KBM-7 (cell line): ENCODE results near the gene SDS.
"Not testable (repeated sequence)": the region's sequence is repeated elsewhere in the genome, so short reads cannot be mapped to it uniquely, and the experiment has no call there.

ENCODE experiments used
- DNase-seq: peaks from one replicate; pipeline ENCODE4 v3.0.0-alpha.2; 2015
- in situ Hi-C: fragments of 300-500 bp; cut with MboI; formaldehyde crosslinking; loops from 2 replicates; pipeline ENCODE4 v1.14.3; 2020; ENCODE audit warnings: low sequenced_read_pairs, low pct_unique_long_range_greater_than_20kb, mixed read lengths

SDS gene

GRCh38 chr12:113361574-113362370 lies 41.9 kb downstream of the SDS start:
- in situ Hi-C loops: no loop called here
- no peak for DNase-seq

DNA sequence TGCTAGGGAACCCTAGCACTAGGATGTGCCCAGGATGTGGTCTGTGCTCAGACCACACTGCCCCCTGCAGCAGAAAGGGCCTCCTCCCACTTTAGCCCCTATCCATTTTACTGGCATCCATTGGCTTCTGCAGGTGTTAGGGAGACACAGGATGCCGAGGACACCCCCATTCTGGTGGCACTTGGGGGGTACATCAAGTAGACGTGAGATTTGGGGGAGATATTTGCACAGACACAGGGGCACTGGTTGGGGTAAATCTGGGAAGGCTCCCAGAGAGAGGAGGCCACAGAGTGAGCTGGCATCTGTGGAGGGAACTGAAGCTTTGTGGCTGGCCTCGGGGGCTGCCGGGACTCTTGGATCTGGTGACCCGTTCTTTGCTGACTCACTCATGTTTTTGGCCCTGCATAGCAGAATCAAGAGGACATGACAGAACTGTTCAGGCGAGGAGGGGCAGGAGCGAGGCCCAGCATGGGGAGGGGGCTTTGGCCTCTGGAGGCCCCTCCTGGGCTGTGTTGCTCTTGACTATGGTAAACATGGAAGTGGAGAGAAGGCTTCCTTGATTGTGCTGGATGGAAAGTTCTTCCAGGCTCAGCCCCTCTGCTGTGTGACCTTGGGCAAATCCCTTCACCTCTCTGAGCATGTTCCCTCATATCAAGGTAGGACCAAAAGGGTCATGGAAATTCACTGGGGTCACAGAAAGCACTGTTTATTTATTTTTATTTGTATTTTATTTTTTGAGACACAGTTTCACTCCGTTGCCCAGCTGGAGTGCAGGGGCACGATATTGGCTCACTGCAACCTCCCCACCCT lies 43.5 kb downstream of the SDS start:
- in situ Hi-C loops: no loop called here

GRCh38 chr12:113359133-113359938 lies 44.4 kb downstream of the SDS start:
- in situ Hi-C loops: no loop called here
- no peak for DNase-seq

More for the DNA sequence above, 43.5 kb downstream of the SDS start:
- no peak for DNase-seq

- in situ Hi-C loops: no loop called here
- DNase-seq: peak; percentile 90
Observed at GRCh38 chr12:113358381-113359132, 45.1 kb downstream of the SDS start, which contains the start of gene PLBD2. Gene PLBD2 (plus strand): TSS chr12:113358587. CDS start chr12:113358601, 14 bp downstream.

DNA sequence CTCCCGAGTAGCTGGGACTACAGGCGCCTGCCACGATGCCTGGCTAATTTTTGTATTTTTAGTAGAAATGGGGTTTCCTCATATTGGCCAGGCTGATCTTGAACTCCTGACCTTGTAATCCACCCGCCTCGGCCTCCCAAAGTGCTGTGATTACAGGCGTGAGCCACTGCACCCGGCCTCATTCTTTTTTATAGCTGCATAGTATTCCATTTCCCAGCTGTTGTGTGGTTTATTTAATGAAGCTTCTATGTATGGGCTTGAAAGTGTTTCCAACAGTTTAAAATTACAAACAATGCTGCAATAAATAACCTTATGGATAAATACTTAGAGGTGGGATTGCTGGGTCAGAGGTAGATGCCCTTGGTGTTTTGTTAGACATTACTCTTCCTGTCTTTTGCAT lies 49.5 kb downstream of the SDS start:
- DNase-seq, in situ Hi-C loops: not testable (repeated sequence)

GRCh38 chr12:113351089-113351488 lies 52.6 kb downstream of the SDS start:
- DNase-seq: no peak
- in situ Hi-C loops: no loop called here

DNA sequence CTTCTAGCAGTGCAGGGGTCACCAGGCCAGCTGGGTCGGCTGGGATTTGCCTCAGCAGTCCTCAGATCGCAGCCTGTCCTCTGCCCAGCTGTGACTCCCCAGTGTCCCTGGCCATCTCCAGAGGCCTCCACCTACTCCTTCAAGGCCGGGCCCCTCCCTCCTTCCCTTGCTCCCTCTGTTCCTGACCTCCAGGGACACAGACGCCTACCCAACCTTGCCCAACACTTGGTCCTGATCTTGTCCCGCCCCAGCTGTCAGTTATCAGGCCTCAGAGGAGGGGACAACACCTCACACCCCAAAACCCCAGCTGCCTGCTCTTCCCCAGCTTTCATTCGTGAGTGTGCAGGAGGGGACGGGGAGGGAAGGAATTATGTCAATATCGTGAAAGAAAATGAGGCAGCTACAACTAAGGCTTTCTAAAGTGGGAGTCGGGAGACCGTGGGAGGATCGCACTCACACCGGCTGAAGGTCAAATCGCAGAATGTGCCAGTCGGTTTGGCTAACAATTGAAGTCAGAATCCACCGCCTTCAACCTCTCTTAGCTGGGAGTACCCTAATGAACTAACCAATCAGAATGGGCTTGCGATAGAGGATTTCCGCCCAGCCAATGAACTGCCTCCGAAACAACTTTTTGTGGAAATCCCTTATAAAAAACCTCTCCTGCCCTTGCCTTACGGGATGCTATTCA lies 54.7 kb downstream of the SDS start:
- no peak for DNase-seq
- in situ Hi-C loops: no loop called here

DNA sequence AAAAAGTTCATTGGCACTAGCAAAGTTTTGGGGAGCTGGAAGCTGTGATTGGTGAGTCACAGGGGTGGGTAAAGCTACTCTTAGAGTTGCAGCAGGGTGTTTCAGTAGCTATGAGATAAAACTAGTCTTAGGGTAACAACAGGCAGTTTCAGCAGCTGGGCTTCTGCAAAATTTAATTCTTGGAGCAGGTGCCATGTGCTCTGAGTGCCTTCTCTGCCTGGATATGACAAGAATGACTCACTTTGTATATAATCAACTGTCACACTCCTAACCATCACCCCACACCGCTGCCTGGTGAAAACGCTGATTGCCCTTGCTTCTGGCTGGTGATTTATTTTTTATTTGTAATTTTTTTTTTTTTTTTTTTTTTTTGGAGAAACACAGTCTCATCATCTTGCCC lies 55.8 kb downstream of the SDS start:
- DNase-seq: no peak
- in situ Hi-C loops: no loop called here

GRCh38 chr12:113347107-113347506 lies 56.6 kb downstream of the SDS start:
- in situ Hi-C loops: no loop called here
- DNase-seq: no peak

- no peak for DNase-seq
- in situ Hi-C loops: no loop called here
Observed at GRCh38 chr12:113346353-113346752, 57.3 kb downstream of the SDS start.

- in situ Hi-C loops: no loop called here
- DNase-seq: no peak
Observed at GRCh38 chr12:113345318-113345717, 58.4 kb downstream of the SDS start.
